Fibroblast of villous mesenchyme (primary cell): ENCODE measurements around the gene CCT5. TPM values are rescaled to one million over a fixed set of nuclear protein-coding genes. Genes with fewer than 3 reads are reported as not detected.

ENCODE experiments used
- DNase-seq: peaks from one replicate; pipeline ENCODE4 v3.0.0-alpha.2; 2010; ENCODE audit warnings: low read depth
- H3K4me3 ChIP-seq: 2 replicates; pipeline ENCODE4 v1.5.1; 2011; ENCODE audit warnings: low read depth, mild to moderate bottlenecking, low read length
- CTCF ChIP-seq: IDR thresholded peaks from 2 replicates; pipeline ENCODE4 v1.5.1; 2012; ENCODE audit warnings: low read depth, mild to moderate bottlenecking, low read length; ENCODE audit not compliant: insufficient read depth
- total RNA-seq: library from RNA; depleted of rRNA; stranded (reverse); fragments of >200 nt; gene quantifications from 2 replicates; pipeline ENCODE4 v1.2.3, GENCODE V29; 2012

Gene CCT5
- 313 and 425 TPM in 2 replicates for total RNA-seq

GRCh38 chr5:10249948-10250805 is at the start of gene CCT5:
TSS of gene CCT5 (plus strand) at chr5:10250280. CDS start at chr5:10250341, 61 bp downstream.
- peak; percentile 100 for DNase-seq
- no peak for TF ChIP-seq CTCF
- peak within 1 kb of the TSS; percentile 93 for H3K4me3 ChIP-seq

- H3K4me3 ChIP-seq: no peak overlapping the region
- DNase-seq: peak; percentile 14
- TF ChIP-seq CTCF: peak; percentile 53
These were observed 48.7 kb upstream of the CCT5 start for GRCh38 chr5:10201223-10201868.

- no peak overlapping the region for H3K4me3 ChIP-seq
- no peak for DNase-seq
- TF ChIP-seq CTCF: no peak
These were observed 47.8 kb upstream of the CCT5 start for GRCh38 chr5:10202089-10202910.

- no peak for DNase-seq
- no peak overlapping the region for H3K4me3 ChIP-seq
- TF ChIP-seq CTCF: no peak
These were observed 41.1 kb upstream of the CCT5 start for GRCh38 chr5:10209004-10209403.

- no peak overlapping the region for H3K4me3 ChIP-seq
- DNase-seq: no peak
- no peak for TF ChIP-seq CTCF
These were observed 36.8 kb upstream of the CCT5 start for GRCh38 chr5:10213316-10213715.

GRCh38 chr5:10214041-10214440 is 36.0 kb upstream of the CCT5 start:
- H3K4me3 ChIP-seq: no peak overlapping the region
- TF ChIP-seq CTCF: no peak
- peak; percentile 14 for DNase-seq
